SJCRH30 (cell line): Measurements from ENCODE around the gene LOC101059915.
"Not testable (repeated sequence)": the region's sequence is repeated elsewhere in the genome, so short reads cannot be mapped to it uniquely, and the experiment has no call there.

Source experiments
- DNase-seq, 2 experiments: peaks; one replicate each; pipeline ENCODE4 v3.0.0-alpha.2; 2015 to 2020
- H3K27ac ChIP-seq: fragments of 250-450 bp; sonication (Bioruptor Pico); 2 replicates; pipeline ENCODE4 v1.5.1; 2020; ENCODE audit warnings: mild to moderate bottlenecking, moderate library complexity
- H3K27me3 ChIP-seq: fragments of 250-450 bp; sonication (Bioruptor Pico); 2 replicates; pipeline ENCODE4 v1.5.1; 2020; ENCODE audit warnings: mild to moderate bottlenecking, moderate library complexity
- H3K36me3 ChIP-seq: fragments of 250-450 bp; sonication (Bioruptor Pico); 2 replicates; pipeline ENCODE4 v1.5.1; 2020; ENCODE audit warnings: mild to moderate bottlenecking, moderate library complexity
- H3K4me1 ChIP-seq: fragments of 250-450 bp; sonication (Bioruptor Pico); 2 replicates; pipeline ENCODE4 v1.5.1; 2020; ENCODE audit warnings: mild to moderate bottlenecking, moderate library complexity
- H3K4me3 ChIP-seq: fragments of 250-450 bp; sonication (Bioruptor Pico); 2 replicates; pipeline ENCODE4 v1.5.1; 2020; ENCODE audit warnings: mild to moderate bottlenecking, moderate library complexity
- H3K9me3 ChIP-seq: fragments of 250-450 bp; sonication (Bioruptor Pico); replicated peaks from 2 replicates; pipeline ENCODE4 v1.5.1; 2020; ENCODE audit warnings: mild to moderate bottlenecking, moderate library complexity

LOC101059915 gene

GRCh38 chrX:71632923-71633657 lies 34.3 kb upstream of the LOC101059915 start:
- no peaks in the 10 kb centered on the region for H3K9me3 ChIP-seq
- no peak for DNase-seq
- H3K4me1 ChIP-seq, result no peaks in the 10 kb centered on the region
- H3K27ac ChIP-seq, result no peak overlapping the region
- no peak overlapping the region for H3K4me3 ChIP-seq
- H3K36me3 ChIP-seq, result no peaks in the 10 kb centered on the region
- H3K27me3 ChIP-seq, result no peaks in the 10 kb centered on the region

GRCh38 chrX:71634366-71634765 lies 33.0 kb upstream of the LOC101059915 start:
- no peak overlapping the region for H3K4me3 ChIP-seq
- H3K4me1 ChIP-seq, result no peaks in the 10 kb centered on the region
- no peaks in the 10 kb centered on the region for H3K27me3 ChIP-seq
- no peak overlapping the region for H3K27ac ChIP-seq
- DNase-seq, result peak; percentile 12 to 42
- H3K36me3 ChIP-seq, result no peaks in the 10 kb centered on the region
- no peaks in the 10 kb centered on the region for H3K9me3 ChIP-seq

GRCh38 chrX:71636438-71637252 lies 30.7 kb upstream of the LOC101059915 start:
- no peaks in the 10 kb centered on the region for H3K9me3 ChIP-seq
- peak in 1 of 2 experiments; percentile 25 for DNase-seq
- H3K27ac ChIP-seq, result no peak overlapping the region
- no peaks in the 10 kb centered on the region for H3K27me3 ChIP-seq
- no peaks in the 10 kb centered on the region for H3K36me3 ChIP-seq
- H3K4me3 ChIP-seq, result no peak overlapping the region
- no peaks in the 10 kb centered on the region for H3K4me1 ChIP-seq

GRCh38 chrX:71637253-71637618 lies 30.1 kb upstream of the LOC101059915 start:
- Histone ChIP-seq H3K27ac (no peak overlapping the region), H3K36me3 (no peaks in the 10 kb centered on the region)
- no peak for DNase-seq

GRCh38 chrX:71637848-71638247 lies 29.5 kb upstream of the LOC101059915 start:
- Histone ChIP-seq H3K27ac (no peak overlapping the region), H3K36me3 (no peaks in the 10 kb centered on the region), H3K4me1 (no peaks in the 10 kb centered on the region), H3K27me3 (no peaks in the 10 kb centered on the region), H3K4me3 (no peak overlapping the region), H3K9me3 (no peaks in the 10 kb centered on the region)
- no peak for DNase-seq

More at GRCh38 chrX:71637253-71637618, 30.1 kb upstream of the LOC101059915 start:
- Histone ChIP-seq H3K4me1 (no peaks in the 10 kb centered on the region), H3K9me3 (no peaks in the 10 kb centered on the region), H3K4me3 (no peak overlapping the region), H3K27me3 (no peaks in the 10 kb centered on the region)

GRCh38 chrX:71638409-71638808 lies 28.9 kb upstream of the LOC101059915 start:
- no peaks in the 10 kb centered on the region for H3K9me3 ChIP-seq
- no peak for DNase-seq
- no peaks in the 10 kb centered on the region for H3K36me3 ChIP-seq
- no peak overlapping the region for H3K27ac ChIP-seq
- no peak overlapping the region for H3K4me3 ChIP-seq
- H3K27me3 ChIP-seq, result no peaks in the 10 kb centered on the region
- no peaks in the 10 kb centered on the region for H3K4me1 ChIP-seq

GRCh38 chrX:71640002-71640401 lies 27.3 kb upstream of the LOC101059915 start:
- Histone ChIP-seq H3K27me3 (no peaks in the 10 kb centered on the region), H3K4me3 (no peak overlapping the region), H3K27ac (no peak overlapping the region), H3K4me1 (no peaks in the 10 kb centered on the region), H3K36me3 (no peaks in the 10 kb centered on the region), H3K9me3 (no peaks in the 10 kb centered on the region)
- DNase-seq, result no peak

GRCh38 chrX:71644406-71644805 lies 22.9 kb upstream of the LOC101059915 start:
- not testable (repeated sequence) for H3K9me3 ChIP-seq, H3K27ac ChIP-seq, DNase-seq, H3K27me3 ChIP-seq, H3K4me3 ChIP-seq, H3K4me1 ChIP-seq, H3K36me3 ChIP-seq

- H3K4me3 ChIP-seq, result no peak overlapping the region
- no peak overlapping the region for H3K27ac ChIP-seq
- no peaks in the 10 kb centered on the region for H3K4me1 ChIP-seq
- peak in 1 of 2 experiments; percentile 15 for DNase-seq
- H3K27me3 ChIP-seq, result no peaks in the 10 kb centered on the region
- H3K9me3 ChIP-seq, result no peaks in the 10 kb centered on the region
- H3K36me3 ChIP-seq, result no peaks in the 10 kb centered on the region
Measured at GRCh38 chrX:71650333-71650969, 16.9 kb upstream of the LOC101059915 start.

GRCh38 chrX:71652405-71652804 lies 14.9 kb upstream of the LOC101059915 start:
- H3K36me3 ChIP-seq, result no peaks in the 10 kb centered on the region
- H3K4me3 ChIP-seq, result no peak overlapping the region
- no peaks in the 10 kb centered on the region for H3K27me3 ChIP-seq

GRCh38 chrX:71653344-71653743 lies 14.0 kb upstream of the LOC101059915 start:
- Histone ChIP-seq H3K9me3 (no peaks in the 10 kb centered on the region), H3K4me3 (no peak overlapping the region), H3K27ac (no peak overlapping the region), H3K27me3 (no peaks in the 10 kb centered on the region), H3K36me3 (no peaks in the 10 kb centered on the region), H3K4me1 (no peaks in the 10 kb centered on the region)
- DNase-seq, result no peak

More at GRCh38 chrX:71652405-71652804, 14.9 kb upstream of the LOC101059915 start:
- DNase-seq, result peak; percentile 51 to 73
- Histone ChIP-seq H3K4me1 (no peaks in the 10 kb centered on the region), H3K27ac (no peak overlapping the region), H3K9me3 (no peaks in the 10 kb centered on the region)

- Histone ChIP-seq H3K9me3 (no peaks in the 10 kb centered on the region), H3K4me1 (no peaks in the 10 kb centered on the region), H3K4me3 (no peak overlapping the region), H3K27ac (no peak overlapping the region), H3K36me3 (no peaks in the 10 kb centered on the region), H3K27me3 (no peaks in the 10 kb centered on the region)
- no peak for DNase-seq
Measured at GRCh38 chrX:71657267-71657666, 10.1 kb upstream of the LOC101059915 start.

GRCh38 chrX:71659342-71659741 lies 8.0 kb upstream of the LOC101059915 start:
- Histone ChIP-seq H3K4me1 (no peaks in the 10 kb centered on the region), H3K9me3 (no peaks in the 10 kb centered on the region), H3K27ac (no peak overlapping the region), H3K36me3 (no peaks in the 10 kb centered on the region), H3K27me3 (no peaks in the 10 kb centered on the region), H3K4me3 (no peak overlapping the region)
- no peak for DNase-seq

GRCh38 chrX:71659959-71660358 lies 7.4 kb upstream of the LOC101059915 start:
- no peaks in the 10 kb centered on the region for H3K9me3 ChIP-seq
- H3K27ac ChIP-seq, result no peak overlapping the region
- no peaks in the 10 kb centered on the region for H3K4me1 ChIP-seq
- DNase-seq, result no peak
- no peaks in the 10 kb centered on the region for H3K27me3 ChIP-seq
- no peaks in the 10 kb centered on the region for H3K36me3 ChIP-seq
- H3K4me3 ChIP-seq, result no peak overlapping the region
